Esophagus muscularis mucosa (tissue), 2 donors: ENCODE data around the gene GMPR.

Experiments
- EP300 ChIP-seq: sonication (generic); formaldehyde crosslinking; IDR thresholded peaks from one replicate; pipeline ENCODE4 v1.6.1; 2017; ENCODE audit warnings: antibody characterized with exemption
- POLR2A ChIP-seq: fragments of 450-650 bp; IDR thresholded peaks from one replicate; pipeline ENCODE4 v1.6.1; 2017; ENCODE audit warnings: antibody characterized with exemption, moderate library complexity, mild to moderate bottlenecking, low read depth

GRCh38 chr6:16252686-16253299, 14.4 kb downstream of the GMPR start:
- TF ChIP-seq POLR2A = no peak
- no peak for TF ChIP-seq EP300
